ENCODE results near the gene LCAT. TPM values are rescaled to one million over a fixed set of nuclear protein-coding genes. Genes with fewer than 3 reads are reported as not detected.

The LCAT gene
- polyA plus RNA-seq, 1 donor (not counting 4 experiments of a cell fraction or from before 2014, with no cell fraction given): 6.5 TPM

DNA sequence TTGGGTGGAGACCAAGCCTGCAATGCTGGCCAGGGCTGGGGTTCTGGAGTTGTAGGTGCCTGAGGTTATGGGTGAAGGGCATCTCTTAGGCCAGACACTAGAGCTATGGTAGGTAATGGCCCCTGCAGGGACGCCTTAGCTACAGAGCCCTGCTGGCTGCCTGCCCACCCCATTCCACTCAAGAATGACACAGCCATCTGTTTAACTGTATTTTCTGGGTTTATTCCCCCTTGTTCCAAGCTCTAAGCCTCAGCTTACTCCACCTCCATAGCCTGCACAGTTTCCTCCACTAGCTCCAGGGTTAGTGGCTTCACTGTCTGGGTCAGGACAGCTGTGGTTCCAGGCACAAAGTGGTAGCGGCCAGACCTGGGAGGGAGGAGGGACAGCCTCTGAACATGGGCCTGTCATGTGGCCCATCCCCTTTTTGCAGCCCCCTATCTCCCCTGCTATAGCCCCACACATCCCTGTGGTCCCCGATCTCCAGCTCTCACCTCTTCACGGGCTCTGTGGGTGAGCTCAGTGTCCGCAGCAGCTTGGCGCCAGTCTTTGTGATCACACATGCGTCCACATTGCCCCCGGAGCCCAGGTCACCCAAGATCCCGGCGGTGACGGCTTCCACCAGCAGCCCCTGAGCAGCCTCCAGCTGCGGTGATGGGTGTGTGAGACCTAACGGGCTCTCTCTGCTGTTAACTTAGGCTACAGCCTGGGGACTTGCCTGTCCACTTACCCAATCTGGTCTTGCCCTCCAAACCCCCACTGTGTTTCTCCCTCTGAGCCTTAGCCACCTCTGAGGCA lies 9.4 kb downstream of the LCAT start:
- Histone ChIP-seq H2AFZ (ENCODE audit: control insufficient read depth, low read length) (no peak overlapping the region), H3K27ac (ENCODE audit: control insufficient read depth, insufficient read depth, low read length) (peak overlapping the region; percentile 60), H3K9me3 (ENCODE audit: control insufficient read depth, low read depth, low read length) (no peaks in the 10 kb centered on the region), H3K36me3 (ENCODE audit: control insufficient read depth in 2 of 2, extremely low read depth in 1 of 2, insufficient read depth in 2 of 2, low read length in 2 of 2) (peaks cover 3 to 11% of the 10 kb centered on the region in 2 experiments), H3K27me3 (ENCODE audit: control insufficient read depth, extremely low read depth, insufficient read depth, low read length) (no peaks in the 10 kb centered on the region), H4K20me1 (ENCODE audit: control insufficient read depth, extremely low read depth, insufficient read depth, low read length) (no peaks in the 10 kb centered on the region), H3K9ac (ENCODE audit: control insufficient read depth, extremely low read depth, insufficient read depth, low read length) (peak overlapping the region; percentile 92), H3K9me1 (ENCODE audit: control insufficient read depth, extremely low read depth, insufficient read depth, low read length) (no peaks in the 10 kb centered on the region), H3K79me2 (ENCODE audit: control insufficient read depth, insufficient read depth, low read length) (peaks cover 5% of the 10 kb centered on the region), H3K4me1 (ENCODE audit: control insufficient read depth, extremely low read depth, insufficient read depth, low read length) (peaks cover 27% of the 10 kb centered on the region), H3K4me2 (ENCODE audit: control insufficient read depth, extremely low read depth, insufficient read depth, low read depth, low read length) (peak overlapping the region; percentile 63), H3K4me3 (ENCODE audit: control insufficient read depth in 2 of 3, extremely low read depth in 1 of 3, insufficient read depth in 2 of 3, low read depth in 1 of 3, low read length in 3 of 3) (peak overlapping the region; percentile 89 to 95 (median 91))
- dilution Hi-C loops (cut with MboI; ENCODE audit: extremely low pct_ligation_motif_present, low sequenced_read_pairs): no loop called here
- TF ChIP-seq EZH2 (IDR thresholded peaks at IDR 0.05; ENCODE audit: low read length): no peak
- TF ChIP-seq, protein P1, sequence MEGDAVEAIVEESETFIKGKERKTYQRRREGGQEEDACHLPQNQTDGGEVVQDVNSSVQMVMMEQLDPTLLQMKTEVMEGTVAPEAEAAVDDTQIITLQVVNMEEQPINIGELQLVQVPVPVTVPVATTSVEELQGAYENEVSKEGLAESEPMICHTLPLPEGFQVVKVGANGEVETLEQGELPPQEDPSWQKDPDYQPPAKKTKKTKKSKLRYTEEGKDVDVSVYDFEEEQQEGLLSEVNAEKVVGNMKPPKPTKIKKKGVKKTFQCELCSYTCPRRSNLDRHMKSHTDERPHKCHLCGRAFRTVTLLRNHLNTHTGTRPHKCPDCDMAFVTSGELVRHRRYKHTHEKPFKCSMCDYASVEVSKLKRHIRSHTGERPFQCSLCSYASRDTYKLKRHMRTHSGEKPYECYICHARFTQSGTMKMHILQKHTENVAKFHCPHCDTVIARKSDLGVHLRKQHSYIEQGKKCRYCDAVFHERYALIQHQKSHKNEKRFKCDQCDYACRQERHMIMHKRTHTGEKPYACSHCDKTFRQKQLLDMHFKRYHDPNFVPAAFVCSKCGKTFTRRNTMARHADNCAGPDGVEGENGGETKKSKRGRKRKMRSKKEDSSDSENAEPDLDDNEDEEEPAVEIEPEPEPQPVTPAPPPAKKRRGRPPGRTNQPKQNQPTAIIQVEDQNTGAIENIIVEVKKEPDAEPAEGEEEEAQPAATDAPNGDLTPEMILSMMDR (optimal IDR thresholded peaks at IDR 0.05 in 1 of 3, IDR thresholded peaks at IDR 0.05 in 1 of 3, conservative IDR thresholded peaks at IDR 0.05 in 1 of 3; ENCODE audit: extremely low read depth in 1 of 3, insufficient read depth in 2 of 3, low read length in 3 of 3): no peak
- DNase-seq (ENCODE audit: low read depth, low spot score): no peak
- FAIRE-seq: no peak

DNA sequence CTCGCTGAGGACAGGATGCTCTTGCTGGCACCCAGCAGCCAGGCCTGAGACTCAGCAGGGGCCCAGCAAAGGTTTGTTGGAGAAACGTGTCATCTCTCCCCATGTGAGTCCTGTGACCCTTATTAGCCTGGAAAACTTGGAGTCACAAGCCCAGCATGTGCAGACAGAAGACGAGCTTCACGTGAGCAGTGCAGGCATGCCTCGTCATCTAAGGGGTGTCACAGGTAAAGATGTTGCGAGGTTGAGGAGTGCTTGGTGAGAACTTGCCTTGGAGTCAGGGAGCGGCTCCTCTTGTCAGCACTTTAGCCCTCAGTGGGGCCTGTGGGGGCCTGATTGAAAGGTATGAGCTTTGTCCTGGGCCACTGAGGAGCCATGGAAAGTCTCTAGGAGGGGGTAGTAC lies 10.1 kb downstream of the LCAT start:
- Histone ChIP-seq H3K4me1 (ENCODE audit: control insufficient read depth, extremely low read depth, insufficient read depth, low read length) (peaks cover 27% of the 10 kb centered on the region), H3K27me3 (ENCODE audit: control insufficient read depth, extremely low read depth, insufficient read depth, low read length) (no peaks in the 10 kb centered on the region), H3K9me3 (ENCODE audit: control insufficient read depth, low read depth, low read length) (no peaks in the 10 kb centered on the region), H4K20me1 (ENCODE audit: control insufficient read depth, extremely low read depth, insufficient read depth, low read length) (peaks cover 3% of the 10 kb centered on the region), H3K4me3 (ENCODE audit: control insufficient read depth in 2 of 3, extremely low read depth in 1 of 3, insufficient read depth in 2 of 3, low read depth in 1 of 3, low read length in 3 of 3) (no peak overlapping the region), H3K27ac (ENCODE audit: control insufficient read depth, insufficient read depth, low read length) (peak overlapping the region; percentile 11), H2AFZ (ENCODE audit: control insufficient read depth, low read length) (no peak overlapping the region), H3K9ac (ENCODE audit: control insufficient read depth, extremely low read depth, insufficient read depth, low read length) (no peak overlapping the region), H3K79me2 (ENCODE audit: control insufficient read depth, insufficient read depth, low read length) (peaks cover 5% of the 10 kb centered on the region), H3K4me2 (ENCODE audit: control insufficient read depth, extremely low read depth, insufficient read depth, low read depth, low read length) (peak overlapping the region; percentile 63), H3K36me3 (ENCODE audit: control insufficient read depth in 2 of 2, extremely low read depth in 1 of 2, insufficient read depth in 2 of 2, low read length in 2 of 2) (peaks cover 3 to 9% of the 10 kb centered on the region in 2 experiments), H3K9me1 (ENCODE audit: control insufficient read depth, extremely low read depth, insufficient read depth, low read length) (no peaks in the 10 kb centered on the region)
- dilution Hi-C loops (cut with MboI; ENCODE audit: extremely low pct_ligation_motif_present, low sequenced_read_pairs): no loop called here
- FAIRE-seq: no peak
- DNase-seq (ENCODE audit: low read depth, low spot score): no peak
- TF ChIP-seq EZH2 (IDR thresholded peaks at IDR 0.05; ENCODE audit: low read length): no peak
- TF ChIP-seq, protein P1 (optimal IDR thresholded peaks at IDR 0.05 in 1 of 3, IDR thresholded peaks at IDR 0.05 in 1 of 3, conservative IDR thresholded peaks at IDR 0.05 in 1 of 3; ENCODE audit: extremely low read depth in 1 of 3, insufficient read depth in 2 of 3, low read length in 3 of 3): no peak
